ENCODE results near the gene BID.
"Not testable (repeated sequence)": the region's sequence is repeated elsewhere in the genome, so short reads cannot be mapped to it uniquely, and the experiment has no call there.

BID gene

GRCh38 chr22:17767233-17768065 lies 6.8 kb downstream of the BID start:
- DNase-seq = no peak

GRCh38 chr22:17764852-17765251 lies 9.4 kb downstream of the BID start:
- not testable (repeated sequence) for DNase-seq

- no peak for DNase-seq
Observed at GRCh38 chr22:17764036-17764435, 10.2 kb downstream of the BID start.

DNA sequence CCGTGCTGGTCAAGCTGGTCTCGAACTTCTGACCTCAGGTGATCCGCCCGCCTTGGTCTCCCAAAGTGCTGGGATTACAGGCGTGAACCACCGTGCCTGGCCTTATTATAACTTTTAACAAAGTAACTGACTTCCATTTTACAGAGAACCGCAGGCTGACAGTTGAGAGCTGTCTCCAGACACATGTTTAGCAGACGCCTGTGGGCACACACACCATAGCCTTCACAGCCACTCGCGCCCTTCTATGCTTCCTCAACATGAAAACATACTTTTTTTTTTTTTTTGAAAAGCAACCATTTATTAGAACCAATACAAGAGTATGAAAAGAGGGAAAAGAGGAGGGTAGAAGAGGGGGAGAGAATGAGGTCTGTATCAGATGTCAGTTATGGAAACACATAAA lies 10.8 kb downstream of the BID start:
- peak; percentile 27 to 42 for DNase-seq

GRCh38 chr22:17761138-17761488 lies 13.2 kb downstream of the BID start:
- no peak for DNase-seq

- peak in 1 of 2 experiments; percentile 17 for DNase-seq
Observed at GRCh38 chr22:17754233-17754925, 19.9 kb downstream of the BID start.

DNA sequence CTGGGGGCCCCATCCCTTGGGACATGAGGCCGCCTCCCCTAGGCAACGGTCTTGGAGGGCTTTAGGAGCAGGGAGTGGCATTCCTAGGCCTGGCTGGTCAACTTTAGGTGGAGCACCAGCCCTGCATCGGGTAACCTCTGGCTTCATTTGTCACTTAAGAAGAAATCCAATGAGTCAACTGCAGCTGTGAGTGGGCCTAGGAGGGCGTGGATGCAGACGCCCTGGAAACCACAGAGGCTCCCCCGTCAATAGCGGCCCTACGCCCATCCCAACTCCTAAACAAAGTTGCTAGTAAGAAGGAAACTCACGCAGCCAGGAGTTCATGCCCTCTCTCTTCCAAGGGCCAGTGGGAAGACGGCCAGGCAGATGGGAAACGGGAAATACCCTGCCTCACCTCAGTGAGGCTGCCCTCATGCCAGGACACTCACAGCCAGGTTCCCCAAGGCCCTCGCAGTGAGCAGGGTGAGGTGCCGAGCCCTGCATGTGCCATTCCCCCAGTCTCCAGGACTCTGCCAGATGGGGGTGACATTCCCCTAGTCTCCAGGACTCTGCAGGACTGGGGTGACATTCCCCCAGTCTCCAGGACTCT lies 20.8 kb downstream of the BID start:
- DNase-seq = no peak

- no peak for DNase-seq
Observed at GRCh38 chr22:17751596-17751995, 22.7 kb downstream of the BID start.

GRCh38 chr22:17749605-17750395 lies 24.5 kb downstream of the BID start:
- no peak for DNase-seq

GRCh38 chr22:17748555-17749353 lies 25.5 kb downstream of the BID start:
- no peak for DNase-seq

- no peak for DNase-seq
Observed at GRCh38 chr22:17746916-17747315, 27.4 kb downstream of the BID start.

GRCh38 chr22:17744430-17744829 lies 29.8 kb downstream of the BID start:
- no peak for DNase-seq

DNA sequence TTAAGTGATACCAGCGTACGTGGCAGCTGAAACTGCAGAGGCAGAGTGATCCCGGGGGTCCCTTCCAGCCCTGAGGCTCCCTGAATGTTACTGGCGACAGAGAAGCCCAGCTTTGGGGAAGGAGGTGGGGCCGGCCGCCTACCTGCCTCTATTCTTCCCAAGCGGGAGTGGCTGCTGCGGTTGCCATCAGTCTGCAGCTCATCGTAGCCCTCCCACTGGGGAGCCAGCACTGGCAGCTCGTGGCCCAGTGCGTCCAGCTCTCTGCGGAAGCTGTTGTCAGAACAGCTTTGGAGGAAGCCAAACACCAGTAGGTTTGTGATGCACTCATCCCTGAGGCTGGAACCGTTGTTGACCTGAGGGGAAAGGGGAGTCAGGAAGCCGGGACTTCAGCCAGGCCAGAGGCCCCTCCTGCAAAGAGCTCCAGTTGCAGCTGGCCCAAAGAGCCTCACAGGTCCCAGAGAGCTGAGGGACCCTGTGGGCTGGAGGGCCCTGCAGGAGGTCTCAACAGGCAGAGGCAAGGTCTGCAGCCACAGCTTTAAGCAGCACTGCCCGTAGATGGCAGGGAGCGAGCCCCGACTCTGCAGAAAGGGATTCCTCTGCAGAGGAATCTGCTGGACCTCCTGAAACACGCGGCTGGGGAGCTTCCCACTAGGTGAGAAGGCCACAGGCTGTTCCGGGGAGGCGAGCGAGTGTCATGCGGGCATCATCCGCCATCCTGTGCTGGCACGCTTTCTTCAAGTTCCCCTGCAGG lies 30.4 kb downstream of the BID start:
- no peak for DNase-seq

GRCh38 chr22:17742527-17742902 lies 31.8 kb downstream of the BID start:
- DNase-seq = peak; percentile 14 to 33

DNA sequence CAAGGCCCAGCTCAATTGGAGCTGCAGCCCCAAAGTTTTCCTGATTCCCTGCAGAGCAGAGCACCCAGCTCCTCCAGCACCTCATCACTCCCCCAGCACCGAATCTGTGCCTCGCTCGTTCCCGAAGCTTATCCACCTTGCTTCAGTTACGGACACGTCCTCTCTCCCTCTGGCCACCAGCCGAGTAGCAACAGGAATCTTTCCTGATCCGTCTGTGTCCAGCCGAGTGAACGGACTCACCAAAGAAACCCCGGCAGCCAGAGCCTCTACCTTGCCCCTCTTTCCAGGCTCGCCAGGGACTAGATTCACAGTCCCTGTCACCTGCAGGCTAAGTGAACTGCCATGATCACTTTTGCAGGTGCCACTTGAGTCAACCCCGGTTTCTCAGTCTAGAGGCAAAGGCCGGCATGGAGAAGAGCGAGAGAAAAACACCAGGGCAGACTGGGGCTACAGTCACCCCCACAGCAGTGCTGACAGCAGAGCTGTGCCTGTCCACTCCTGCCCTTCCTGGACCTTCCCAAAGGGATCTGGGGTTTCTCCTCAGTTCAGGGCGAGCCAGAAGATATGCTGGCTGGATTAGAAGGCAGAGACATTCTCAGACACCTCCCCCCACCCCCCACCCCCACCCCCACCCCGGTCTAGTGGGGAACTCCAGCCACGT lies 32.3 kb downstream of the BID start:
- no peak for DNase-seq

DNA sequence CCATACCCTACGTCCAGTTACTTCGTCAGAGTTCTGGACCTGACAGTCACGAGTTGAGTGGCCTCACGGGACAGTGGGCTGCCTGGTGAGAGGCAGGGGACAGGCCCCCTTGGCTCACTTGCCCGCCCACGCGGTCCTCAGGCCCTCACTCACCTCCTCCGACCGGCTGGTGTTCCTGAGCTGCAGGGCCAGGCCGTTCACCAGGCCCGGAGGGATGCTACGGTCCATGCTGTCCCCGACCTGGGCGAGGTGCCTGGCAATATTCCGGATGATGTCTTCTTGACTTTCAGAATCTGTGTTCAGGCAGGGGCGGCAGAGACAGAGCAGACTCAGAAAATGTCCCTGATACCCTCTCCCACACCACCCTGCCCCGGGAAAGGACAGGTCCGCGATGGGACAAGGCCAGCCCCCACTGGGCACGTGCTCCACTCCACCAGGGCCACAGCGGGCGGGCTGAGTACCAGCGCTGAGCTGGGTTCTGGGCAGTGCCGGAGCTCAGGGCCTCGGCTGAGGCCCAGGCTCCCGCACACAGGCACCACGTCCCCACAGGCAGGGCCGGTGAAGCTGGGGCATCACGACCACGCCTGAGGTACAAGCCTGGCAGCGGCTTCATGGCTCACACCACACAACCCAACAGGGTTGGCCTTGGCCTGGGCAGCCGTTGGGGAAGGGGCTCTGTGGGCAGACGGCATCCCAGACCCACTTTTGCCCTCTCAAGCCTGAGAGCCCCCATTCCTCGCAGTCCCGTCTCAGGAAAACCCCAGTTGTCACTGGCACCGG lies 34.9 kb downstream of the BID start:
- no peak for DNase-seq

DNA sequence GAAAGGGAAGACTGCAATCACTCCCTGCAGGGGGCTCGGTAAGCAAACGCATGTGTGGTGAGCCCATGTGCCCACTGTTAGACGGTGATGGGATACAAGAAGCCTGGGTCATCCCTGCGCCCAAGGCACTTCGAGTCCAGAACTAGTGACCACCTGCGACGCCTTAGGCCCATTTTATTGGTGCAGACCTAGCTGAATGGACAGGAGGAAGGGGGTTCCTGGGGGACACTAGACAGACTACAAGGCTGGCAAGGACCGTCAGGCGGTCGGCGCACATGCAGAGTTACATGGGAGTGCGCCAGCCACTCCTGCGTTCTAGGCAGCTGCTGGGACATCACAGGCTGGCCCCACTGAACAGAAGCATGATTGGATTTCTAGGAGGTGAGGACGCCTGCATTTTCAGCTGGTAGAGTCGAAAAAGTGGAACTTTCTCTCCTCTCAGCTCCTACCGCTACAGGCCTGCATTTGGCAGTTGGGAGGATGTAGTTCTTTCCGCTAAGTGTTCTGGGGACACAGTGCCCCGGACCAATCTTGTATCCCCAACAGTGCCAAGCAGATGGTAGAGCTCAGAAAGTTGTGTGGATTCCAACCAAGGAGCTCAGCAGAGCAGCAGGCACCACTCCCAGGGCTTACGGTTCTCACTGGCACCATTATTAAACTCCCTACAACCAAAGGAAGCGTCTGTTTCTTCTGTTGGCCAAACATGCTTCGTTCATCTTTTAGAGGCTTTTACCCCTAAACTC lies 35.7 kb downstream of the BID start:
- no peak for DNase-seq

- DNase-seq = peak; percentile 79 to 80
Observed at GRCh38 chr22:17734187-17734586, 40.1 kb downstream of the BID start.

DNA sequence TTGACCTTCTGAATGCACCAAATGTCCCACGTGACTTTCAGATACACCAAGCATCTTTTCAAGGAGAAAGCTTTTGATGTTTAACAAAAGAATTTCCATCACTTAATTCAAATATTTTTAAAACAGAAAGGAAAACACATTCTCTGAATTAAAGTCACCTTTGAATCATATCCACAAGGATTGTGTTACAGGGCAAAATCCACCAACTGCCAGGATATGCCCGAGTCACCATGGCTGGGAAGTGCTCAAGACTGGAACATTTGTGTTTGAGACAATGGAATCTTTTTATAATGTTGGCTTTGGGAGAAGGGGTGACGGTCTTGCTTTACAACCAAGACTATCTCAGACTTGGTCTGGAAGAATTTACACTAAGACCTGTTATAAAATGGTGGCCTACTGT lies 40.8 kb downstream of the BID start:
- no peak for DNase-seq

All from Kasumi-1 (cell line).